Adrenal gland (tissue), 12 donors: ENCODE data around the gene CERS2. TPM values are rescaled to one million over a fixed set of nuclear protein-coding genes. Genes with fewer than 3 reads are reported as not detected.

Source experiments
- DNase-seq, 7 donors: peaks; one replicate each; pipeline ENCODE4 v3.0.0-alpha.2; 2019 to 2020
- H3K27ac ChIP-seq, 5 donors: fragments of 200-600 bp; sonication (generic) in 4 of 5; 1 replicate in 3 of 5; 2 replicates in 2 of 5; pipeline versions ENCODE4 v1.5.1 to v1.8.0; 2016 to 2020; ENCODE audit warnings: mild to moderate bottlenecking in 1 of 5
- H3K27me3 ChIP-seq: fragments of 200-600 bp; 2 replicates; pipeline ENCODE4 v1.8.0; 2021
- H3K36me3 ChIP-seq, 2 donors: fragments of 200-600 bp; replicated peaks in 1 of 2; 1 replicate in 1 of 2; 2 replicates in 1 of 2; pipeline versions ENCODE4 v1.5.1 to v1.8.0; 2018 to 2022
- H3K4me1 ChIP-seq, 2 donors: fragments of 200-600 bp; replicated peaks in 1 of 2; 1 replicate in 1 of 2; 2 replicates in 1 of 2; pipeline versions ENCODE4 v1.5.1 to v1.8.0; 2018 to 2021
- H3K4me3 ChIP-seq, 4 donors: fragments of 200-600 bp; sonication (generic) in 3 of 4; one replicate each; pipeline ENCODE4 v1.5.1; 2016 to 2018
- H3K9me3 ChIP-seq, 3 donors: fragments of 200-600 bp; sonication (generic) in 1 of 3; replicated peaks in 1 of 3; 1 replicate in 2 of 3; 2 replicates in 1 of 3; pipeline versions ENCODE4 v1.5.1 to v1.8.0; 2016 to 2021
- POLR2A ChIP-seq, 2 donors: fragments of 450-650 bp; IDR thresholded peaks; one replicate each; pipeline ENCODE4 v1.6.1; 2017; ENCODE audit warnings: antibody characterized with exemption in 2 of 2, mild to moderate bottlenecking in 2 of 2, moderate library complexity in 1 of 2
- WGBS, 4 donors: extraction: QIAGEN DNeasy Blood & Tissue Kit in 2 of 4; methylation state at CpG; one replicate each; pipeline versions ENCODE4 v1.1.5 to v1.1.7; 2013 to 2017; 5-methylcytosine and 5-hydroxymethylcytosine counted together
- intact Hi-C, 2 donors: fragments of 100-400 bp; cut with DNase I; formaldehyde crosslinking; loops; one replicate each; pipeline versions ENCODE4 v1.14.1 to v1.15.0; 2022 to 2023
- polyA plus RNA-seq, 3 donors: library from polyadenylated mRNA; stranded (reverse); fragments of 200-250 nt in 2 of 3; fragments of 350-450 nt in 1 of 3; fragmentation: Illumina TruSeq in 1 of 3; extraction: RNeasy Lipid Tissue Mini Kit (QIAGEN cat#74804) in 1 of 3; gene quantifications; one replicate each; pipeline ENCODE4 v1.2.3, GENCODE V29; 2013 to 2014
- total RNA-seq, 9 donors: library from RNA; depleted of rRNA in 4 of 9; stranded (reverse); fragments of >200 nt in 4 of 9; fragments of 120-200 nt in 1 of 9; fragmentation: NEBNext Ultra II Directional in 1 of 9; extraction: Animal tissue kit (Norgen Biotek cat#: 25700) in 1 of 9; gene quantifications; one replicate each; pipeline versions ENCODE4 v1.1.0 to v1.2.4, GENCODE V29; 2013 to 2023
- TF ChIP-seq, protein P1 (sequence below), 6 experiments: fragments of 450-650 bp in 4 of 6; fragments of 200-600 bp in 2 of 6; sonication (generic) in 1 of 6; IDR thresholded peaks; 1 replicate in 5 of 6; 2 replicates in 1 of 6; pipeline versions ENCODE4 v1.5.1 to v1.8.0; 2016 to 2021; ENCODE audit warnings: antibody characterized with exemption in 6 of 6, mild to moderate bottlenecking in 2 of 6, moderate library complexity in 1 of 6
- donor health status: healthy with polysubstance abuse.
- donor health status: Bipolar disorder and iron deficiency.
- donor health status: DM: yes; HTN: yes; CAD: no.
- donor health status: DM: no; HTN: no; CAD: no.
- donor health status: DM: no; HTN: no; CAD: no.
- donor health status: DM: yes; HTN: yes; CAD: no.

The CERS2 gene
- total and polyA plus RNA-seq, 12 donors, result 289 to 682 (median 505) TPM

- Histone ChIP-seq H3K36me3 (peaks cover 0 to 51% of the 10 kb centered on the region in 2 donors), H3K27ac (no peak overlapping the region), H3K27me3 (no peaks in the 10 kb centered on the region), H3K9me3 (no peaks in the 10 kb centered on the region), H3K4me3 (no peak overlapping the region), H3K4me1 (peaks cover 8 to 38% of the 10 kb centered on the region in 2 donors)
- TF ChIP-seq, protein P1, sequence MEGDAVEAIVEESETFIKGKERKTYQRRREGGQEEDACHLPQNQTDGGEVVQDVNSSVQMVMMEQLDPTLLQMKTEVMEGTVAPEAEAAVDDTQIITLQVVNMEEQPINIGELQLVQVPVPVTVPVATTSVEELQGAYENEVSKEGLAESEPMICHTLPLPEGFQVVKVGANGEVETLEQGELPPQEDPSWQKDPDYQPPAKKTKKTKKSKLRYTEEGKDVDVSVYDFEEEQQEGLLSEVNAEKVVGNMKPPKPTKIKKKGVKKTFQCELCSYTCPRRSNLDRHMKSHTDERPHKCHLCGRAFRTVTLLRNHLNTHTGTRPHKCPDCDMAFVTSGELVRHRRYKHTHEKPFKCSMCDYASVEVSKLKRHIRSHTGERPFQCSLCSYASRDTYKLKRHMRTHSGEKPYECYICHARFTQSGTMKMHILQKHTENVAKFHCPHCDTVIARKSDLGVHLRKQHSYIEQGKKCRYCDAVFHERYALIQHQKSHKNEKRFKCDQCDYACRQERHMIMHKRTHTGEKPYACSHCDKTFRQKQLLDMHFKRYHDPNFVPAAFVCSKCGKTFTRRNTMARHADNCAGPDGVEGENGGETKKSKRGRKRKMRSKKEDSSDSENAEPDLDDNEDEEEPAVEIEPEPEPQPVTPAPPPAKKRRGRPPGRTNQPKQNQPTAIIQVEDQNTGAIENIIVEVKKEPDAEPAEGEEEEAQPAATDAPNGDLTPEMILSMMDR (IDR thresholded peaks at IDR 0.05), result no peak
- no peak for TF ChIP-seq POLR2A (IDR thresholded peaks at IDR 0.05)
- intact Hi-C loops, result no loop called here
- 49 to 73% (median 68%) methylated on average over 4 of the region's 4 CpGs for WGBS, 4 donors
- DNase-seq, result no peak
Measured at GRCh38 chr1:151001602-151002001, 27.0 kb upstream of the CERS2 start.

DNA sequence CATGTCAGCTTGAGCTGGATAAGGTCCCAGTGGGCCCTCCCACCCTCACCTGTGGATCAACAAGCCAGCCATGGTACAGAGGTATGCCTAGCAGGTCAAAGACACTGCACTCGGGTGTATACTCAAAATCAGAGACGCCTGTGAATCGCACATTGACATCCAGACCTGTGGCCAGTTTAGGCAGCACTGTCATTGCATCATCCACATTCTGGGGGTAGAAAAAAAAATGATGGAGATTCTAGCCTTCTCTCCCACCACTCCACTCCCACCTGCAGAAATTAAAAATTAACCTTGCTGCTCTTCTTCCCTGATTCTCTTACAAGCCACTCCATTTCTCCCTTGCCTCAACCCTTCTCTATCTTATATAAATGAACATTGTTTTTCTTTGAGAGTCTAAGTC lies 25.8 kb upstream of the CERS2 start:
- no peaks in the 10 kb centered on the region for H3K9me3 ChIP-seq
- H3K36me3 ChIP-seq, result peaks cover 0 to 52% of the 10 kb centered on the region in 2 donors
- no peak overlapping the region for H3K27ac ChIP-seq
- no peaks in the 10 kb centered on the region for H3K27me3 ChIP-seq
- WGBS, 4 donors, result 94 to 96% (median 95%) methylated on average over 3 of the region's 3 CpGs
- DNase-seq, result no peak
- intact Hi-C loops, result no loop called here
- peaks cover 13 to 41% of the 10 kb centered on the region in 2 donors for H3K4me1 ChIP-seq
- no peak overlapping the region for H3K4me3 ChIP-seq
- no peak for TF ChIP-seq POLR2A (IDR thresholded peaks at IDR 0.05)

DNA sequence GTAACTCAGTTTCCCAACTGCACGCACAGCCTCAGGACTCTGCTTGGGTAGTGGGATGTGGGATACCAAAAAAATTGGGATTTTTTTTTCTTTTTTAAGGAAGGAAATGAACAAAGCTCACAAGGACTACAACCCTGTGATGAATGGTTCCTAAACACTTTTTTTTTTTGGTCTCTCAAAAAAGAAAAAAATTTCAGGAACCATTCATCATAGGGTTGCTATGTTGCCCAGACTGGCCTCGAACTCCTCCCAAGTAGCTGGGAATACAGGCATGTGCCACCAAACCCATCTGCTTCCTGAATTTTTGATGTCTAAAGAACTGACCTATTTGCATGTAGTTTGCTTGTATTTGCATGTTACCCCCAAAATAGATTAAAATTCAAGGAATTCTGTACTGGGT lies 25.3 kb upstream of the CERS2 start:
- Histone ChIP-seq H3K27ac (no peak overlapping the region), H3K9me3 (no peaks in the 10 kb centered on the region), H3K36me3 (peaks cover 0 to 52% of the 10 kb centered on the region in 2 donors), H3K4me3 (no peak overlapping the region), H3K4me1 (peaks cover 9 to 36% of the 10 kb centered on the region in 2 donors), H3K27me3 (no peaks in the 10 kb centered on the region)
- intact Hi-C loops, result no loop called here
- 75 to 90% (median 78%) methylated on average over 2 of the region's 2 CpGs for WGBS, 4 donors
- no peak for TF ChIP-seq POLR2A (IDR thresholded peaks at IDR 0.05)
- TF ChIP-seq, protein P1 (IDR thresholded peaks at IDR 0.05), result no peak
- no peak for DNase-seq

DNA sequence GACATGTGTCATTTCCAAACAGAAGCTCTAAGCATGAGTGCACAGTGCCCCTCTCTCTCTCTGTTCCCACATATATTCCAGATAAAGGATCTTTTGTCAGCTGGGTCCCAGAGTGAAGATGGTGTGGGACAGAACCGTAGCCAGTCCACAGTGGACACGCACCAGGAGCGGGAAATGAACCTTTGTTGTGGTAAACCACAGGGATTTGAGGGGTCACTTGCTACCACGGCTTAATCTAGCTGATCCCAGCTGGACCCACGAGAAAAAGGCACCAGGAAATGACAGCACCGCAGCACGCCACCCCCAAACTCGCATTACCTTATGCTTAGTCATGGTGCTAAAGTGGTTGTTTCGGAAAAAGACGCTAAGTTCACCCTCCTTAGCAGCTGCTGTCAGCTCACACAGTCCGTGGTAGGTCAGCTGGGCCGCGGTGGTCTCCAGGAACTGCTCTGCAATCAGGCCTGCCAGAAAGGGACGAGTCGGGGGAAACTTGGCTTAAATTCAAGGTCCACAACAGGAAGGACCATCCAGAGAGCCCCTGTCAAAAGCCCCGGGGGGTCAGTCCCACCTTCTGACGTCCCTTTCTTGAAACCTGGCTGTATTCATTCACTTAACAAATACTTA lies 24.5 kb upstream of the CERS2 start:
- no peak for TF ChIP-seq POLR2A (IDR thresholded peaks at IDR 0.05)
- TF ChIP-seq, protein P1 (IDR thresholded peaks at IDR 0.05), result no peak
- no peaks in the 10 kb centered on the region for H3K27me3 ChIP-seq
- H3K4me3 ChIP-seq, result no peak overlapping the region
- peaks cover 0 to 52% of the 10 kb centered on the region in 2 donors for H3K36me3 ChIP-seq
- WGBS, 4 donors, result 69 to 80% (median 71%) methylated on average over 13 to 17 of the region's 17 CpGs
- no peak for DNase-seq
- no peaks in the 10 kb centered on the region for H3K9me3 ChIP-seq
- H3K4me1 ChIP-seq, result peaks cover 7 to 29% of the 10 kb centered on the region in 2 donors
- H3K27ac ChIP-seq, result no peak overlapping the region
- intact Hi-C loops, result no loop called here

- DNase-seq, result no peak
- intact Hi-C loops, result no loop called here
- no peak overlapping the region for H3K27ac ChIP-seq
- no peak for TF ChIP-seq POLR2A (IDR thresholded peaks at IDR 0.05)
- no peak overlapping the region for H3K4me3 ChIP-seq
- H3K4me1 ChIP-seq, result peaks cover 7 to 17% of the 10 kb centered on the region in 2 donors
- 65 to 92% (median 71%) methylated on average over 4 to 5 of the region's 5 CpGs for WGBS, 4 donors
- no peaks in the 10 kb centered on the region for H3K9me3 ChIP-seq
- H3K36me3 ChIP-seq, result peaks cover 0 to 51% of the 10 kb centered on the region in 2 donors
- H3K27me3 ChIP-seq, result no peaks in the 10 kb centered on the region
Measured at GRCh38 chr1:150997949-150998348, 23.3 kb upstream of the CERS2 start.
